H9 (cell line): ENCODE measurements around the gene CPNE2. TPM values are rescaled to one million over a fixed set of nuclear protein-coding genes. Genes with fewer than 3 reads are reported as not detected.

Experiments
- DNase-seq: peaks from one replicate; pipeline ENCODE4 v3.0.0-alpha.2; 2017
- H2AFZ ChIP-seq: one replicate; pipeline ENCODE4 v1.6.1; 2013; ENCODE audit warnings: mild to moderate bottlenecking, low read length, control low read depth, moderate library complexity
- H2AK5ac ChIP-seq: 2 replicates; pipeline ENCODE4 v1.6.1; 2013; ENCODE audit warnings: low read length, control low read depth, mixed read lengths; ENCODE audit not compliant: insufficient read length
- H2BK120ac ChIP-seq: one replicate; pipeline ENCODE4 v1.6.1; 2013; ENCODE audit warnings: low read depth, mild to moderate bottlenecking, low read length, control low read depth, inconsistent platforms; ENCODE audit not compliant: poor library complexity, severe bottlenecking
- H2BK12ac ChIP-seq: 2 replicates; pipeline ENCODE4 v1.6.1; 2013; ENCODE audit warnings: low read length, control low read depth, mixed read lengths, low read depth; ENCODE audit not compliant: insufficient read length
- H2BK15ac ChIP-seq: 2 replicates; pipeline ENCODE4 v1.6.1; 2013; ENCODE audit warnings: low read depth, low read length, control low read depth
- H2BK20ac ChIP-seq: one replicate; pipeline ENCODE4 v1.6.1; 2013; ENCODE audit warnings: low read depth, mild to moderate bottlenecking, low read length, control low read depth, inconsistent platforms; ENCODE audit not compliant: poor library complexity, severe bottlenecking
- H2BK5ac ChIP-seq: 2 replicates; pipeline ENCODE4 v1.6.1; 2013; ENCODE audit warnings: low read length, control low read depth, mixed read lengths; ENCODE audit not compliant: insufficient read length
- H3K14ac ChIP-seq: 2 replicates; pipeline ENCODE4 v1.6.1; 2013; ENCODE audit warnings: low read length, control low read depth; ENCODE audit not compliant: insufficient read depth
- H3K18ac ChIP-seq: 2 replicates; pipeline ENCODE4 v1.6.1; 2013; ENCODE audit warnings: low read depth, mild to moderate bottlenecking, mixed read lengths, low read length, control low read depth; ENCODE audit not compliant: insufficient read length
- H3K23ac ChIP-seq: 2 replicates; pipeline ENCODE4 v1.6.1; 2013; ENCODE audit warnings: low read length, control low read depth, mixed read lengths, low read depth; ENCODE audit not compliant: insufficient read length
- H3K23me2 ChIP-seq: 2 replicates; pipeline ENCODE4 v1.6.1; 2013; ENCODE audit warnings: low read depth, mild to moderate bottlenecking, mixed read lengths, low read length, control low read depth; ENCODE audit not compliant: insufficient read length, poor library complexity, severe bottlenecking
- H3K27ac ChIP-seq: 2 replicates; pipeline ENCODE4 v1.5.1; 2013; ENCODE audit warnings: low read length, control low read depth, mixed read lengths, low read depth; ENCODE audit not compliant: insufficient read length
- H3K27me3 ChIP-seq: 2 replicates; pipeline ENCODE4 v1.6.1; 2013; ENCODE audit warnings: low read length, control low read depth, inconsistent platforms; ENCODE audit not compliant: insufficient read depth
- H3K4ac ChIP-seq: 2 replicates; pipeline ENCODE4 v1.6.1; 2013; ENCODE audit warnings: low read depth, mild to moderate bottlenecking, control low read depth, inconsistent platforms, low read length, moderate library complexity
- H3K4me1 ChIP-seq: 2 replicates; pipeline ENCODE4 v1.6.1; 2013; ENCODE audit warnings: low read length, control low read depth, inconsistent platforms; ENCODE audit not compliant: insufficient read depth
- H3K4me2 ChIP-seq: 2 replicates; pipeline ENCODE4 v1.6.1; 2013; ENCODE audit warnings: low read length, control low read depth, mixed read lengths; ENCODE audit not compliant: insufficient read length, insufficient read depth
- H3K56ac ChIP-seq: 2 replicates; pipeline ENCODE4 v1.6.1; 2013; ENCODE audit warnings: low read depth, mild to moderate bottlenecking, mixed read lengths, low read length, control low read depth; ENCODE audit not compliant: insufficient read length
- H3K79me1 ChIP-seq: 2 replicates; pipeline ENCODE4 v1.6.1; 2013; ENCODE audit warnings: low read depth, mild to moderate bottlenecking, moderate library complexity, low read length, control low read depth, inconsistent platforms; ENCODE audit not compliant: insufficient read depth, poor library complexity, severe bottlenecking
- H3K79me2 ChIP-seq: 2 replicates; pipeline ENCODE4 v1.6.1; 2013; ENCODE audit warnings: low read length, control low read depth, inconsistent platforms; ENCODE audit not compliant: insufficient read depth
- H3K9ac ChIP-seq: 2 replicates; pipeline ENCODE4 v1.6.1; 2013; ENCODE audit warnings: low read length, control low read depth, mixed read lengths; ENCODE audit not compliant: insufficient read length; ENCODE audit errors: extremely low read depth
- H3K9me3 ChIP-seq: one replicate; pipeline ENCODE4 v1.6.1; 2013; ENCODE audit warnings: low read depth, low read length, inconsistent platforms; ENCODE audit not compliant: control insufficient read depth
- H3T11ph ChIP-seq: one replicate; pipeline ENCODE4 v1.6.1; 2013; ENCODE audit warnings: mild to moderate bottlenecking, low read length, control low read depth, inconsistent platforms
- H4K20me1 ChIP-seq: one replicate; pipeline ENCODE4 v1.6.1; 2013; ENCODE audit not compliant: control insufficient read depth, insufficient read length, insufficient read depth
- H4K5ac ChIP-seq: 2 replicates; pipeline ENCODE4 v1.6.1; 2013; ENCODE audit warnings: low read depth, mild to moderate bottlenecking, mixed read lengths, low read length, control low read depth; ENCODE audit not compliant: insufficient read length
- H4K8ac ChIP-seq: replicated peaks from 2 replicates; pipeline ENCODE4 v1.6.1; 2013; ENCODE audit warnings: low read length, control low read depth, mixed read lengths, low read depth; ENCODE audit not compliant: insufficient read length
- H4K91ac ChIP-seq: 2 replicates; pipeline ENCODE4 v1.6.1; 2013; ENCODE audit warnings: low read depth, mild to moderate bottlenecking, moderate library complexity, mixed read lengths, low read length, control low read depth; ENCODE audit not compliant: insufficient read length
- H3K27ac Mint-ChIP-seq, 3 experiments: 2 replicates in 2 of 3; 3 replicates in 1 of 3; pipeline ENCODE4 v1.8.0; 2020 to 2021; ENCODE audit warnings: mixed read lengths in 3 of 3, mild to moderate bottlenecking in 1 of 3, moderate library complexity in 1 of 3
- H3K27me3 Mint-ChIP-seq: 2 replicates; pipeline ENCODE4 v1.8.0; 2021; ENCODE audit warnings: low read depth, mild to moderate bottlenecking, moderate library complexity, mixed read lengths
- H3K36me3 Mint-ChIP-seq, 3 experiments: 2 replicates in 2 of 3; 3 replicates in 1 of 3; pipeline ENCODE4 v1.8.0; 2020 to 2021; ENCODE audit warnings: low read depth in 3 of 3, mixed read lengths in 3 of 3; ENCODE audit not compliant: insufficient read depth in 1 of 3
- H3K4me1 Mint-ChIP-seq, 2 experiments: 2 replicates each; pipeline ENCODE4 v1.8.0; 2020; ENCODE audit warnings: mixed read lengths in 2 of 2
- H3K4me3 Mint-ChIP-seq, 2 experiments: 2 replicates in 1 of 2; 3 replicates in 1 of 2; pipeline ENCODE4 v1.8.0; 2020 to 2021; ENCODE audit warnings: mild to moderate bottlenecking in 2 of 2, mixed read lengths in 2 of 2, moderate library complexity in 1 of 2
- H3K9me3 Mint-ChIP-seq, 2 experiments: 2 replicates in 1 of 2; 3 replicates in 1 of 2; pipeline ENCODE4 v1.8.0; 2020; ENCODE audit warnings: mild to moderate bottlenecking in 2 of 2, mixed read lengths in 2 of 2, moderate library complexity in 1 of 2
- WGBS: extraction: QIAGEN DNeasy Blood & Tissue Kit; methylation state at CpG from one replicate; pipeline ENCODE4 v1.1.7; 2013; ENCODE audit warnings: missing lambda C conversion rate, low lambda C conversion rate, mixed read lengths; ENCODE audit not compliant: insufficient read length; ENCODE audit errors: extremely low coverage; 5-methylcytosine and 5-hydroxymethylcytosine counted together
- total RNA-seq: library from RNA; stranded (reverse); gene quantifications from 2 replicates; pipeline ENCODE4 v1.2.1, GENCODE V29; 2021
- TF ChIP-seq, protein P1 (sequence below): fragments of 200-600 bp; sonication (generic); conservative IDR thresholded peaks from 3 replicates; pipeline ENCODE4 v1.8.0; 2021; ENCODE audit warnings: antibody characterized with exemption, mild to moderate bottlenecking

Gene CPNE2
- total RNA-seq, 1 experiment from 2014 or later, result 8.0 TPM

DNA sequence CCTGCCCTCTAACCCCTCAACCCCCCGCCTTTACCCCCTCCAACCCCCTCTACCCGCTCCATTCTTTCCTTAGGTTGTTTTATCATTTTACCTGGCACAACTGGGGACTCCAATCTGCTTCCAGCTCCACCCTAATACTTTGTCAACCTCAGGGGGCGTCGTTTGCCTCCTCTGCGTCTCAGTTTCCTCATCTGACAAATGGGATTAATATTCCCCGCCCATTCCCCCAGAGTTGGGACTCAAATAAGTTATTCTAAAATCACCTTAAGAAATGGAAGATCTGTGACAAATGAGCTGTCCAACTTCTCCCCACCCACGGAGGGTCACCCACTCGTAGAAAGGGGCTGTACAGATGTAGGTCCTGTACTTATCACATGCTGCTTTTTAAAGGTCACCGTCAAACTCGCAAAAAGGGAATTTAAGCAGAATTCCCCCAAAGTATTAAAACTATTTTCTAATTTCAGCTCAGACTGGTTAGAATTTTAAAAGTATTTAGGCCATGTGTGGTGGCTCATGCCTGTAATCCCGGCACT, 40.6 kb upstream of the CPNE2 start:
- Histone ChIP-seq H3K56ac (no peak overlapping the region), H4K91ac (no peak overlapping the region), H3K27me3 (no peaks in the 10 kb centered on the region), H2BK20ac (no peak overlapping the region), H3K79me1 (no peaks in the 10 kb centered on the region), H3K4ac (no peak overlapping the region), H3T11ph (no peak overlapping the region), H3K23me2 (no peaks in the 10 kb centered on the region), H2AFZ (no peak overlapping the region), H2BK120ac (no peak overlapping the region), H4K20me1 (no peaks in the 10 kb centered on the region), H3K4me2 (no peak overlapping the region), H3K14ac (no peak overlapping the region), H3K4me1 (no peaks in the 10 kb centered on the region; the same call in 1 of the 2 replicates), H3K27ac (no peak overlapping the region), H2BK15ac (no peak overlapping the region), H3K18ac (no peak overlapping the region), H3K79me2 (no peaks in the 10 kb centered on the region), H2BK5ac (no peak overlapping the region), H2AK5ac (no peak overlapping the region), H3K23ac (no peak overlapping the region), H3K9ac (no peak overlapping the region), H4K8ac (no peak overlapping the region), H3K9me3 (no peaks in the 10 kb centered on the region), H4K5ac (no peak overlapping the region), H2BK12ac (no peak overlapping the region)
- TF ChIP-seq, protein P1, sequence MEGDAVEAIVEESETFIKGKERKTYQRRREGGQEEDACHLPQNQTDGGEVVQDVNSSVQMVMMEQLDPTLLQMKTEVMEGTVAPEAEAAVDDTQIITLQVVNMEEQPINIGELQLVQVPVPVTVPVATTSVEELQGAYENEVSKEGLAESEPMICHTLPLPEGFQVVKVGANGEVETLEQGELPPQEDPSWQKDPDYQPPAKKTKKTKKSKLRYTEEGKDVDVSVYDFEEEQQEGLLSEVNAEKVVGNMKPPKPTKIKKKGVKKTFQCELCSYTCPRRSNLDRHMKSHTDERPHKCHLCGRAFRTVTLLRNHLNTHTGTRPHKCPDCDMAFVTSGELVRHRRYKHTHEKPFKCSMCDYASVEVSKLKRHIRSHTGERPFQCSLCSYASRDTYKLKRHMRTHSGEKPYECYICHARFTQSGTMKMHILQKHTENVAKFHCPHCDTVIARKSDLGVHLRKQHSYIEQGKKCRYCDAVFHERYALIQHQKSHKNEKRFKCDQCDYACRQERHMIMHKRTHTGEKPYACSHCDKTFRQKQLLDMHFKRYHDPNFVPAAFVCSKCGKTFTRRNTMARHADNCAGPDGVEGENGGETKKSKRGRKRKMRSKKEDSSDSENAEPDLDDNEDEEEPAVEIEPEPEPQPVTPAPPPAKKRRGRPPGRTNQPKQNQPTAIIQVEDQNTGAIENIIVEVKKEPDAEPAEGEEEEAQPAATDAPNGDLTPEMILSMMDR, result no peak
- DNase-seq, result no peak
- peaks cover 2% of the 10 kb centered on the region for H3K27me3 Mint-ChIP-seq
- H3K36me3 Mint-ChIP-seq, result no peaks in the 10 kb centered on the region
- peaks cover 11 to 24% of the 10 kb centered on the region in 2 experiments for H3K4me1 Mint-ChIP-seq
- peak overlapping the region in 1 of 3 experiments; percentile 73; a peak in 1 of 7 replicates for H3K27ac Mint-ChIP-seq
- no CpG with 5 or more reads among the region's 11 CpGs for WGBS
- no peak overlapping the region for H3K4me3 Mint-ChIP-seq
- H3K9me3 Mint-ChIP-seq, result no peaks in the 10 kb centered on the region; a peak in 1 of 5 replicates
